Epithelial cell of esophagus (primary cell): ENCODE results near the gene DYRK1A.

ENCODE experiments used
- DNase-seq: peaks from one replicate; pipeline ENCODE4 v3.0.0; 2010; ENCODE audit warnings: low read depth
- H3K4me3 ChIP-seq: 2 replicates; pipeline ENCODE4 v1.5.1; 2011; ENCODE audit warnings: mild to moderate bottlenecking, low read length, control low read depth
- TF ChIP-seq, protein P1 (sequence below): IDR thresholded peaks from 2 replicates; pipeline ENCODE4 v1.5.1; 2011; ENCODE audit warnings: low read depth, mild to moderate bottlenecking, low read length, control low read depth, inconsistent platforms; ENCODE audit not compliant: insufficient read depth; ENCODE audit errors: missing control alignments

The DYRK1A gene

DNA sequence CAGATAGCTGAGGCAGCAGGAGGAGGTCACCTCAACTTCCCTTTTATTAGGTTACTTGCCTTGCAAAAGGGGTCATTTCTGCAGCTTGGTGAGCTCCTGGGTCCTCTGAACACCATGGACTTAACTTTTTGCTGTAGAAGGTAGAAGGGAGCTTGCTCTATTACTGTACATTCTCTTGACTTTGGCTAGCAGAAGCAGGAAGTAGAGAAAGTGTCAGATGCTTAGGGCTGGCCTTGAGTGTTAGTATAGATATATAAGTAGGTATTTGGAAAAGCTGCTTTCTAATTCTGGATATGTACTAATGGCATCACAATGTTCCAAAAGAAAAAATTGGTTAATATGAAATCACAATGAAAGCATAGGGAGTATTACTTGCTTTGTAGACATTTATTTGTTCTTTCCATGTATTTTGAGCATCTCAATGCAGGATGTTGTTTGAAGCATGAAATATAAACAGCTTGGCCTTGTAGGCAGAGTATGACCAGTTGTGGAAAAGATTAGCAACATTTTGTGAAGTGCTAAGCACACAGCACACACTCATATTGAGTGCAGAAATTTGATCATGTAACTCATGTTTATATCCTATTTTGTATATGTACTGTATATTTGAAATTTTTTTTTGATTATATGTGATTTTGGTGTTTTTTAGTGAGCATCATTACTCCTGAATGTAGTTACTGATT, 108.8 kb downstream of the DYRK1A start:
- no peak for DNase-seq
- TF ChIP-seq, protein P1, sequence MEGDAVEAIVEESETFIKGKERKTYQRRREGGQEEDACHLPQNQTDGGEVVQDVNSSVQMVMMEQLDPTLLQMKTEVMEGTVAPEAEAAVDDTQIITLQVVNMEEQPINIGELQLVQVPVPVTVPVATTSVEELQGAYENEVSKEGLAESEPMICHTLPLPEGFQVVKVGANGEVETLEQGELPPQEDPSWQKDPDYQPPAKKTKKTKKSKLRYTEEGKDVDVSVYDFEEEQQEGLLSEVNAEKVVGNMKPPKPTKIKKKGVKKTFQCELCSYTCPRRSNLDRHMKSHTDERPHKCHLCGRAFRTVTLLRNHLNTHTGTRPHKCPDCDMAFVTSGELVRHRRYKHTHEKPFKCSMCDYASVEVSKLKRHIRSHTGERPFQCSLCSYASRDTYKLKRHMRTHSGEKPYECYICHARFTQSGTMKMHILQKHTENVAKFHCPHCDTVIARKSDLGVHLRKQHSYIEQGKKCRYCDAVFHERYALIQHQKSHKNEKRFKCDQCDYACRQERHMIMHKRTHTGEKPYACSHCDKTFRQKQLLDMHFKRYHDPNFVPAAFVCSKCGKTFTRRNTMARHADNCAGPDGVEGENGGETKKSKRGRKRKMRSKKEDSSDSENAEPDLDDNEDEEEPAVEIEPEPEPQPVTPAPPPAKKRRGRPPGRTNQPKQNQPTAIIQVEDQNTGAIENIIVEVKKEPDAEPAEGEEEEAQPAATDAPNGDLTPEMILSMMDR: no peak
- no peak overlapping the region for H3K4me3 ChIP-seq

DNA sequence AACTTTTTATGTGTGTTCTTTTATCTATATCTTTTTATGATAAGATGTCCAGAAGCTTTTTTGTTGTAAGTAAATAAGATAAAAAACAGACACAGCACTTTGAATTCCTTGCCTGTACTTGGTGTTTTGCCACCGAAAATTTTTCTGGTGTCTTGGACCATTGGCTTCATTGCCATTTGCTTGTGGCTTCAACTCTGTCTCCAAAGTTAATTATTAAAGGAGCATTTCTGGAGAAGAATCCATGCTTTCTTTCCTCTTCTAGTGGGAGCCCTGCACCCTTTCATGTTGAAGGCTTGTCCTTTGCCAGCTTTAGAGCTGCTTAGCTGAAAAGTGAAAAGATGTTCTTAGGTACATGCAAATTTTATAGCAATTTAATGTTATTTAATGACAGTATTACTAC, 112.2 kb downstream of the DYRK1A start:
- H3K4me3 ChIP-seq: no peak overlapping the region
- DNase-seq: no peak
- TF ChIP-seq, protein P1: no peak

DNA sequence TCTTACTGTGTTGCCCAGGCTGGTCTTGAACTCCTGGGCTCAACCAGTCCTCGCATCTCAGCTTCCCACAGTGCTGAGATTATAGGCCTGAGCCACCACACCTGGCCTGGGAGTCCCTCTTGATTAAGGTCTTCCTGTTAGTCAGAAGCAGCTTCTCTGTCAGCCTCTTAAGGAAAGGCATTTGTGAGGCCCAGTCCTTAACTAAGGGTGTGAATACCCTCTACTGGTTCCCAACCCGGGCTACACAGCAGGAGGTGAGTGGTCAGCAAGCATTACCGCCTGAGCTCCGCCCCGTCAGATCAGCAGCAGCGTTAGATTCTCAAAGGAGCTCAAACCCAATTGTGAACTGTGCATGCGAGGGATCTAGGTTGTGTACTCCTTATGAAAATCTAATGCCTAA, 117.2 kb downstream of the DYRK1A start:
- no peak for DNase-seq
- TF ChIP-seq, protein P1: no peak
- no peak overlapping the region for H3K4me3 ChIP-seq

DNA sequence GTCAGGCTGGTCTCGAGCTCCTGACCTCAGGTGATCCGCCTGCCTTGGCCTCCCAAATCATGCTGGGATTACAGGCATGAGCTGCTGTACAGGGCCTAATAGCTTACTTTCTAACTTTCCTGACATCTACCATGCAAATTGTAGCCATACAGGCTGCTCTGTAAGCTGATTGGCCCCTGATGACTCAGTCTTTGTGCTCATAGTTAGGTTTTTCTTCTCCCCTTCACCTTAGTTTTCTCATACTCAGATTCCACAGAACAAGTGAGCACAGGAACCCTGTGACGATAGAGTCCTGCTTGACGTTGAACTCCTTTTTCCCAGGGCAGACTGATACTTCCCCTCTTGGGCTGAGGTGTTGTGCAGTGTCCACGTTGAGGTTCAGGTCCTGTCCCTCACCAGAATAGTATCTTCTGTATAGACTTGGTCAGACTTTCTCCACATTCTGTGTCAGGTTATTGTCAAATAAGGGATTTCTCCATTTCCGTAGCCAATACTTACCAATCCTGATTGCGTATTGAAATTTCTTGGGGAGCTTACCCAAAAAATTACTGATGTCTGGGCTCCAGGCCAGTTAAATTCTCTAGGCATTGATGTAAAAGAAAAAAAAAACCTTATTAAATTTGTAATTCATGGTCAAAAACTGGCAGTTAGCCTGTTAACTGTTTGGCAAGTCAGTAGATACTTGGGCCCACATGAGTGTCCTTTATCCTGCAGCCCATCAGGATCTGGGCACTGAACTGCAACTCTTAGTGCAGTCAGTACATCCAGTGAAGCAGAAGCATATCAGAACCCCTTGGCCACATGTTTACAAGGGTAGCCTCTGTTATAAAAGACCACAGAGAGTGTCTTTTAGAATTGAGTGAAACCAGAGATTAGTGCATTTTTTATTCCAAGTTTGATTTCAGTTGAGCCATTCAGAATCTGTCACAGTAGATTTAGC, 118.2 kb downstream of the DYRK1A start:
- TF ChIP-seq, protein P1: no peak
- H3K4me3 ChIP-seq: no peak overlapping the region
- peak; percentile 61 for DNase-seq

DNA sequence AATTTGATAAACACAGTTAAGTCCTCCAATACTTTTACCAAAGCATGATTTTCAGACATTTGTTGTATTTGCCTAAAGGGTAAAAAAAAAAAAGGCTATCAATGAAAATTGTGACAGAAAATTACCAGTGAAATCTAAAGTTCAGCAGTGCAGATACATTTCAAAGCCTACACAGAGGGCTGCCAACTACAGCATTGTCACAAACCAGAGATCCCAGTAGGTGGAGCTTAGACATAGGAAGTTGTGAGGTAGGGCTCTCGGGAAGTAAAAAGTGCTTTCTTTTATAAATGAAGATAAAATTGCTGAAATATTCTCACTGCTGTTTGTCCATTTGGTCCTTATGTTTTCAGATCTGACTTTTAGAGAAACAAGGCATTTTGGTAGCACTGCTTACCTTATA, 123.0 kb downstream of the DYRK1A start:
- no peak overlapping the region for H3K4me3 ChIP-seq
- TF ChIP-seq, protein P1: no peak

DNA sequence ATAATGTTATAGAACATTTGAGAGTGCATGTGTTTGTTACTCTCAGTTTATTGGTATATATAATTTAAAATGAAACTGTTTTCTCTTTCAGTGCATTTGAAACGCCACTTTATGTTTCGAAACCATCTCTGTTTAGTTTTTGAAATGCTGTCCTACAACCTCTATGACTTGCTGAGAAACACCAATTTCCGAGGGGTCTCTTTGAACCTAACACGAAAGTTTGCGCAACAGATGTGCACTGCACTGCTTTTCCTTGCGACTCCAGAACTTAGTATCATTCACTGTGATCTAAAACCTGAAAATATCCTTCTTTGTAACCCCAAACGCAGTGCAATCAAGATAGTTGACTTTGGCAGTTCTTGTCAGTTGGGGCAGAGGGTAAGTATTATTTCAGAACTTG, 123.5 kb downstream of the DYRK1A start:
- no peak for DNase-seq

More for the DNA sequence above, 123.0 kb downstream of the DYRK1A start:
- no peak for DNase-seq

More for the DNA sequence above, 123.5 kb downstream of the DYRK1A start:
- H3K4me3 ChIP-seq: no peak overlapping the region
- TF ChIP-seq, protein P1: no peak
